T-helper 2 cell treated with Interferon-gamma antibody and Interleukin-4, amounts not matched to agents 100 ng/mL and 5 ng/mL, for 36 hours (primary cell): ENCODE measurements around the gene CEBPB. TPM values are rescaled to one million over a fixed set of nuclear protein-coding genes. Genes with fewer than 3 reads are reported as not detected.

Source experiments
- intact Hi-C: fragments of 100-400 bp; cut with micrococcal nuclease; formaldehyde crosslinking; loops from one replicate; pipeline ENCODE4 v1.15.1; 2023
- total RNA-seq: library from RNA; stranded (reverse); gene quantifications from 2 replicates; pipeline ENCODE4 v1.2.3, GENCODE V29; 2022

The CEBPB gene
- total RNA-seq, 1 donor from 2014 or later, result 19.5 TPM

DNA sequence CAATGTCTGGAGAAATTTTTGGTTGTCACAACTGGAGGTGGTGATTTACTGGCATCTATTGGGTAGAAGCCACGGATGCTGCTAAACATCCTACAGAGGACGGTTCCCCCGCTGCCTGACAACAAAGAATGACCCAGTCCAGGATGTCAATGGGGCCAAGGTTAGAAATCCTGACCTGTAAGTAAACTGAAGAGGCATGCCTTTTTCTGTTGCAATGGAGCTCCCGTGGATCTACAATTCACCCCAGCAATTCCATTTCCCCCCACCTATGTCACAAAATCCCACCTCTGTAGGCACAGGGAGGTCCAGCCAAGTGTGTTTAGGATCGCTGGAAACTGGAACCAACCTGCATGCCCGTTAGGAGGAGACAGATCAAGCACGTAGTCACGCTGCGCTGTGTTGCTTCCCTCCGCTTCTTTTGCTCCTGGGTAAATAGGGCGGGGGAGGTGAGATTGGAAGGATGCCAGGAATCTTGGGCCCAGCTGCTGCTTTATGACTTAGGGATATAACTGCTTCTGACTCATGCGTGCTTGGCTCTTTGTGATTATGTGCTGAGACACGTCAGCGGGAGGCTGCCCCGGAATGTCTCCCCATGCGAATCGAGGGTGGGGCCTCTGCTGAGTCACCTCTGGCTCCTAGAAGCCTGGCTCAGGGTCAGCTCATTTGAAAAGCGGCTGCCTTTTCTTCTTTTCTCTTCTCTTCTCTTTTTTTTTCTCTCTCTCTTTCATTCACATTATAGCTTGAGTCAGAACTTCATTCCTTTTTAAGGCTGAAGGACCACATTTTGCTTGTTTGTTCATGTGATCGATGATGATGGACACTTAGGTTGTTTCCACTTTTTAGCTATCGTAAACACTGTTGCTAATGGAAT, 24.7 kb upstream of the CEBPB start:
- intact Hi-C loops, result loop anchor here (1.0 to 2.0 kb wide), 2 partner anchors 13 to 51 kb away; partner anchors contain the start of gene PEDS1

DNA sequence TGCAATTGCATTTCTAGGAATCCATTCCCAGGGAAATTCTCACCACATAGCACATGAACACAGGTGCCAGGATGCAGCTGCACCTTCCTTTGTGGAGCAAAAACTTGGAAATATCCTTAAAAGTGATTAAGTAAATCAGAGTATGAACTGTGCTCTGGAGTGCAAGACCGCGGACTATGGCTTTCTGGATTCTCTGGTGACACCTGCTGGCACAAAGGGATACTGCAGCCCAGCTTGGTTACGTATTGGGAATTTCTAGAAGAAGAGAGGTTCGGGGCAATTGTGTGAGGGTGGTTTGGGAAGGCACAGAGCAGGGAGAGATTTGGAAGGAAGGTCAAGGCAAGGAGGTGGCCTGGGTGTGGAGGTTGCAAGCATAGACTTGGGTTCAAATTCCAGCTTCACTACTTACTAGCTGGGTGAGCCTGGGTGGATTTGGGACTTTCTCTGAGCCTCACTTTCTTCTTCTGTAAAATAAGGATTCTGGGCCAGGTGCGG, 21.3 kb upstream of the CEBPB start:
- intact Hi-C loops, result loop anchor here (1.0 to 2.0 kb wide), 2 partner anchors 48 to 191 kb away; no protein-coding TSS in a partner anchor

DNA sequence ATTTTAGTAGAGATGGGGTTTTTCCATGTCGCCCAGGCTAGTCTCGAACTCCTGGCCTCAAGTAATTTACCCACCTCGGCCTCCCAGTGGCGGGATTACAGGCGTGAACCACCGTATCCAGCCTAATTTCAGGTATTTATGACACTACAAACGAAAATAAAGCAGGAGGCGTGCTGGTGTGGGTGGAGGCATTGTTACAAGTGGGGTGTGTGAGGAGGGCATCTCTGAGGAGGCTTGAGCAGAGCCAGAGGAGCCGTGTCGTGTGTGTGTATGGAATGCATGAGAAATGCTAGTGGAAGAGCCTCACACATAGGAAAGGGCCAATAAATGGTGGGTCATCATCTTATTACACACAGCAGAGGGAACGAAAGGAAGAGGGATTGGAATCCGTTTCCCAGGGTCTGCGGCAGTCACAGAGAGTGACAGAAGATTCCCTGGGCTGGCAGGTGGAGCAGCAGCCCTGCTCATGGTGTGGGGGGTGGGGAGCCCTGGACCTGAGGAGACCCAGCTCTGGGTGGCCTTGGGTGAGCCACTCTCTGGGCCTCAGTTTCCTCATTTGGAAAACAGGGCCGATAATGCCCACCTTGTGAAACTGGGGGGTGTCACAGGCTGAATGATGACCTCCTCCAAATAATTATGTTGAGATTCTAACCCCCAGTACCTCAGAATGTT, 19.9 kb upstream of the CEBPB start:
- intact Hi-C loops, result no loop called here

DNA sequence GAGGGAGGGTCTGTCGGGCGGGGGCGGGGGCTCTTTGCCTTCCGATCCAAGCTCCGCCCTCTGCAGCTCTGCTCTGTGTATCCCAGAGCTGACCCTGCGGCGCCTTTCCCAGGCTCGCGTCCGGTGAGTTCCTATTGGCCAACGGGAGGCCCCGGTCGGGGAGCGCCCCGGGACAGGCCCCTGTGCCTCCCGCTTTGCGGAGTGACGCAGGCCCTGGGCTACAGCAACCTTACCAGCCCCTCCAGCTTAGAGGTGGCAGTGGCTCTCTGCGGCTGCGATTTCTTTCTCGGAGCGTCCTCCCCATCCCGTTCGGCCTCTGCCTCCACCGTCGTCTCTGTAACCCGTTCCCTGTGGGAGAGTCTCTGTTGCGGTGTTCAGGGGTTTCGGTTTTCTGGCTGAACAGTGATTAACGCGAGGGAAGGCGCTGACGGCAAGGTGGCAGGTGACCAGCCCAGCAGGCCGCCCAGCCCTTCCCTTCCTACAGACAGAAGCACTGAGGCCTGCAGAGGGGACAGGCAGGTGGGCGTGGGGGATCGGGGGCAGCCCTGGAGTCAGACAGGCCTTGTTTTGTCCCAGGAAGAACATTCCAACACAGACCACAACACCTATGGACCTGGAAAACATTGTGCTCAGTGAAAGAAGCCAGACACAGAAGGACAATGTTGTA, 18.1 kb upstream of the CEBPB start:
- intact Hi-C loops, result no loop called here

DNA sequence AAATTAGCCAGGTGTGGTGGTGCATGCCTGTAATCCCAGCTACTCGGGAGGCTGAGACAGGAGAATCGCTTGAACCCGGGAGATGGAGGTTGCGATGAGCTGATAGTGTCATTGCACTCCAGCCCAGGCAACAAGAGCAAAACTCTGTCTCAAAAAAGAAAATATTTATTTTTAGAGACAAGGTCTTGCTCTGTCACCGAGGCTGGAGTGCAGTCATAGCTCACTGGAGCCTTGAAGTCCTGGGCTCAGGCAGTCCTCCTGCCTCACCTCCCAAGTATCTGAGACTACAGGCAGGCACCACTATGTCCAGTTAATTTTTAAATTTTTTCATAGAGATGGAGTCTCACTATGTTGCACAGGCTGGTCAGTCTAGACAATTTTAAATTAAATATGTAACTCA, 16.2 kb upstream of the CEBPB start:
- intact Hi-C loops, result no loop called here

DNA sequence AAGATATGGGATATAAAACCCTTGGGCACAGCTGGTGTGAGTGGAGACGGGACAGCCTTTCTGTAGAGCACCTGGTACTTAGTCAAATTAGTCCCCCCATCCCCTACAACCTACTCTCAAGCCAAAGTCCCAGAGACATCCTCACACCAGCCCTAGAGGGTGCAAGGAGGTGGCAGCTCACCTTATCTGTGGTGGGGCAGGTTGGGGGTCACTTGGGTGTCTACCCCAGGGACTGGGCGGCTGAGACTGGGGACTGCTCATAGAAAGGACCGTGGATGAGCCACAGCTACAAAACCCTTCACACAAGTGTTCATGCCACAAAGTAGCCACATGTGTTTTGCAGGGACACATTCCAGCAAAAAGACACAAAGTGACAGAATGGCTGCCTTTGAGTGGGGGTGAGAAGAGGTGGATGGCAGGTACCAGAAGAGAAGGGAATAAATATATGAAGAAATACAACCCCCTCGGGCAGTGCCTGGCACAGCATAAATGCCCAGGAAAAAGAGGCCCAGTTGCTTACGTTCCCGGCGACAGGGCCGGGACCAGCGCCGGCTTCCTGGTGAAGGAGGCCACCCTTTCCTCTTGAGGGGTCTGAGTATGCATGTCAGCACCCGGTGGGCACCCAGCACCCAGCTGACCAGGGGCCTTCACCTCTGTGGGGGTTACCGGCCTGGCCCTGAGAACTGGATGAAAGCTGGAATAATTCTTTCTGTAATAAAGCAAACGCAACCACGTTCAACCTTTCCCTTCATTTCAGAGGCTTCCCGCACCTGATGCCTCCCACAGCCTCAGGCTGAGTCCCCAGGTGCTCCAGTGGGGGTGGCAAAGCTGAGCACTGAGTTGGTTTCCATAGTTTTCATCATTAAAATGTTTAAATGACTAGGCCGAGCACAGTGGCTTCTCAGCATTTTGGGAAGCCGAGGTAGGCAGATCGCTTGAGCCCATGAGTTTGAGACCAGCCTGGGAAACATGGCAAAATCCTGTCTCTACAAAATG, 14.4 kb upstream of the CEBPB start:
- intact Hi-C loops, result no loop called here

DNA sequence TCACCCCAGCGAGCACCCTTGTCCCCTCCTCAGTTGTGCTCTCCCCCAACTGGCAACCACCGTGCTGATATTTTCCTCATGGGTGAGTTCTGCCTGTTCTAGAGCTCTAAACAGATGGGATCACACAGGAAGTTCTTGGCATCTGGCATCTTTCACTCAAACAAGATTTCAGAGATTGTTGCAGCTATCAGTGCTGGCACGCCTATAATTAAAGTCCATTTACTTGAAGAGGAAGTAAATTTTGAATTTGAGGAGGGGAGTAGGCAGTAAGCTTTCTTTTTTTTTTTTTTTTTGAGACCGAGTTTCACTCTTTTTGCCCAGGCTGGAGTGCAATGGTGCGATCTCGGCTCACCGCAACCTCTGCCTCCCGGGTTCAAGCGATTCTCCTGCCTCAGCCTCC, 12.0 kb upstream of the CEBPB start:
- intact Hi-C loops, result loop anchor here (2.0 kb wide), 1 partner anchor 58 kb away; no protein-coding TSS in a partner anchor

DNA sequence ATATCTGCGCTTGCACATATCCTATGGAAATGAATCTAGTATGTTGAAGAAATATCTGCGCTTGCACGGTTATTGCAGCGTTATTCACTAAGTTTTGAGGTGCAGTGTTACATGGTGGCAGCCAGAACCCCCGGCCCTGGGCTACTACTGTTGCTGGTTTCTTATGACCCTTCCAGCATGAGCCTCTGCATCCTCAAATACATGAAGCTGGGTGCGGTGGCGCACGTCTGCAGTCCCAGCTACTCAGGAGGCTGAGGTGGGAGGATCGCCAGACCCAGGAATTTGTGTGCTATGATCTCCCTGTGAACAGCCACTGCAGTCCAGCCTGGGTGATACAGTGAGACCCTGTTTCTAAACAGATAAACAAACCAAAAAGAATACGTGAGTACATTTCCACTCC, 9.3 kb upstream of the CEBPB start:
- intact Hi-C loops, result no loop called here

DNA sequence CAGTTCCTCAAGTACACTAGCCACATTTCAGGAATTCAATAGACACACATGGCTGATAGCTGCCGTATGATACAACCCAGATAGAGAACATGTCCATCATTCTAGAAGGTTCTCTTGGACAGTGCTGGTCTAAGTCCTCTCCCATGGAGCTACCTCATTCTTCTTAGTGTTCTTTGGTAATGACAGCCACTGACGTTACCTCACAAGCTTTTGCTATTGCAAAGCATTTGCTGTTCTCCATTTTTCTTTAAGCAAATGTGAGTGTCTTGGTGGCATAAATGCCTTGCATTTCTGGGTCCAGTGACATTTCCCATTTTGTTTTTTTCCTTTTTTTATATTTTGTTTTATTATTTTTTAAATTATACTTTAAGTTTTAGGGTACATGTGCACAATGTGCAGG, 8.3 kb upstream of the CEBPB start:
- intact Hi-C loops, result no loop called here

DNA sequence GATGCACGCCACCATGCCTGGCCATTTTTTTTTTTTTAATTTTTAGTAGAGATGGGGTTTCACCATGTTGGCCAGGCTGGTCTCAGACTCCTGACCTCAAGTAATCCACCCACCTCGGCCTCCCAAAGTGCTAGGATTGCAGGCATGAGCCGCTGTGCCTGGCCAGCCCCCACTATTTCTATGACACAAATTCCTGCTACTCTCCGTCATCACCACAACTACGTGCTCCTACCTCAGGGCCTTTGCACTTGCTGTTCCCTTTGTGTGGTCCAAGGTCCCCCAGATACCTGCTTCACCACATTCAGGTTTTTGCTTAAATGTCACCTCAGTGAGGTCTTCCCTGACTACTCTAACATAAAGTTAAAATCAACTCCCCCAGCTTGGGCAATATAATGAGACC, 5.2 kb upstream of the CEBPB start:
- intact Hi-C loops, result loop anchor here (5.0 kb wide), 1 partner anchor 452 kb away; no protein-coding TSS in a partner anchor

DNA sequence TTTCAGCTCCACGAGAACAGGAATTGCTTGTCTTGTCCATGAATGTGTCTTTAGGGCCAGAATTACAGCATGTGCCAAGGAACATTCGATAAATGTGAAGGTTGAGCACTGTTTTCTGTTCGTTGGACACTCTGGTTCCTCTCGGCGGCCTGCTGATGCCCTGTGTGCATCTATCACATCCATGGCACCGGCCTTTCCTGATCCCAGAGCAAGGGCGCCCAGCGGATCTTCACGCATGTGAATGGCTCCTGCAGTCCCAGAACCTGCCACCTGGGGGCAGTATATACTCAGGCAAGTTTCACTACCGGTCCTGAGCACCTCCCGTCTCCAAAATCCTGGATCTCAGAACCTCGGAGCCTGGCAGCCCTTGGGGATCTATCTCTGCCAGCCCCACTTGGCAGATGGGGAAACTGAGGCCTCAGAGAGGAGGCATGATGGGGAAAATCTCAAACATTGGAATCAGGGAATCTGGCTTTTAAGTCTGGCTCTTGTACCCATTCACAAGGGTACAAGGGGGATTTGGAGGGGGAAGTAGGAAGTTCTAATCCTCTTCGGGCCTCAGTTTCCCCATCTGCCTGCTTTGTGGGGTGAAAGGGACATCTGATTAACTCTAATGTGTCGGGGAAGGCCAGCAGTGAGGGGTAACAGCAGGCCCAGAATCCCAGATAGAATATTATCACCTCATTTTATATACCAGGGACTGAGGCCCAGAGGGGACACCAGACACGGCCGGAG, 4.3 kb upstream of the CEBPB start:
- intact Hi-C loops, result loop anchor here (1.0 to 5.0 kb wide), 4 partner anchors 274 to 451 kb away; no protein-coding TSS in a partner anchor

DNA sequence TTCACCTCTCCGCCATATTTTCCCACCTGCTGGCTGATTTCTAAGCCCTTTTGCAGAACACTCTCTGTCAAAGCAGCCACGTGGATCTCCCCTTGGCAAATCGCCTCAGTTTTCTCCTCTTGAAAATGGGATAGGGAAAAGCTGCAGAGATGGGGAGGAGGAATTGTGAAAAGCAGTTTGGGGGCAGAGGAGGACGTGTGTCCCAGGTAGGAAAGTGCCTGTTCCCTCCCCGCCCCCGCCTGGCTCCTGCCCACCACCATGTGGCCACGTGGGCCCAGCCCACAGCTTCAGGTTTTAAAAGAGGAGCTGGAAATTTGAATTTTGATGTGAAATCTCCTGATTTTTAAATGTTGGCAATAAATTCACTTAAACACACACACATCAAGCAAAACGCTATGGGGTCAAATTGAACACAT, 3.6 kb upstream of the CEBPB start:
- intact Hi-C loops, result loop anchor here (1.0 to 5.0 kb wide), 4 partner anchors 273 to 450 kb away; no protein-coding TSS in a partner anchor

DNA sequence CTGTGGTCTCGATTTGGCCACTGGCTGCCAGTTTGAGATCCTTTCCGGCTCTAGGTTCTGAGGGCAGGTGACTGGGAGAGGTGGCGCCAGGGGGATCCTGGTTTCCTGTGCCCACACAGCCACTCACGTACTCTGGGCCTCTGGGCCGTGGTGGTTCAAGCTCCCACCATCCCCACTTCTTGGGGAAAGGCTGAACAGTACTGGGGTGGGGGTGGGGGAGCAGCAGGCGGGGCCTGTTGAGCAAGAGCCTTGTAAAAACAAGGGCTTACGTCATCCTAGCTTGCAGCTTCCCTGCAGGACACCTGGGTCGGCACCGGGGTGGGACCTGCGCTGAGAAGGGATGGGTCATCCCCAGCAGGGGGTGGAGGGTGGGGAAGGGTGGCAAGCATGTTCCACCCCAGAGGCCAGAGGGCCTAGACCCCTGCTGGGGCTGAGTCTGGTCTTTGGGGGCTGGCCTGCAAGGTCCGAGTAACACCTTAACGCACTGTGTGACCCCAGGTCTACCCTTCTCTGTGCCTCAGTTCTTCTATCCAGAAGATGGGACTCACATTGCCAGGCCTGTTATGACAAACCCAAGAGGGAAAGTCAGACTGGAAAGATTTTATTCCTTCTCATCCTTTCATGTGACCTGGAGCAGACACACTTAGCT, 3.1 kb upstream of the CEBPB start:
- intact Hi-C loops, result loop anchor here (2.0 to 5.0 kb wide), 2 partner anchors 389 to 450 kb away; no protein-coding TSS in a partner anchor

DNA sequence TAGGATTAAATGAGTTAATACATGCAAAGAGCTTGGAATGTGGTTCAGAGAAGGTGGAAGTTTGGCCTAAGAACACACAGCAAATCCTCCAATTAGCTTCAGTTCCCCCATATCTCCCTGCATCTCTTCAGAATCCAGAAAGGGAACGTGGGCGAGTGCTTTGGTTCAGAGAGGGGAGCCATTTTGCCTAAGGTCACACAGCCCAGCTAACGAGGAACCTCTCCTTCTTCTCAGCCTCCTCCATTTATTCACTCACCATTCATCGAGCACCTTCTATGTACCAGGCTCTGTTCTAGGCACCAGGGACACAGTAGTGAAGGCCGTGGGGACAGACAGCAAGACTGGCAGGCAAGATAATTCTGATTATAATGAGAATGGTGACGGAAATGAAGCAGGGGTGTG, 2.3 kb upstream of the CEBPB start:
- intact Hi-C loops, result loop anchor here (5.0 kb wide), 1 partner anchor 449 kb away; no protein-coding TSS in a partner anchor

DNA sequence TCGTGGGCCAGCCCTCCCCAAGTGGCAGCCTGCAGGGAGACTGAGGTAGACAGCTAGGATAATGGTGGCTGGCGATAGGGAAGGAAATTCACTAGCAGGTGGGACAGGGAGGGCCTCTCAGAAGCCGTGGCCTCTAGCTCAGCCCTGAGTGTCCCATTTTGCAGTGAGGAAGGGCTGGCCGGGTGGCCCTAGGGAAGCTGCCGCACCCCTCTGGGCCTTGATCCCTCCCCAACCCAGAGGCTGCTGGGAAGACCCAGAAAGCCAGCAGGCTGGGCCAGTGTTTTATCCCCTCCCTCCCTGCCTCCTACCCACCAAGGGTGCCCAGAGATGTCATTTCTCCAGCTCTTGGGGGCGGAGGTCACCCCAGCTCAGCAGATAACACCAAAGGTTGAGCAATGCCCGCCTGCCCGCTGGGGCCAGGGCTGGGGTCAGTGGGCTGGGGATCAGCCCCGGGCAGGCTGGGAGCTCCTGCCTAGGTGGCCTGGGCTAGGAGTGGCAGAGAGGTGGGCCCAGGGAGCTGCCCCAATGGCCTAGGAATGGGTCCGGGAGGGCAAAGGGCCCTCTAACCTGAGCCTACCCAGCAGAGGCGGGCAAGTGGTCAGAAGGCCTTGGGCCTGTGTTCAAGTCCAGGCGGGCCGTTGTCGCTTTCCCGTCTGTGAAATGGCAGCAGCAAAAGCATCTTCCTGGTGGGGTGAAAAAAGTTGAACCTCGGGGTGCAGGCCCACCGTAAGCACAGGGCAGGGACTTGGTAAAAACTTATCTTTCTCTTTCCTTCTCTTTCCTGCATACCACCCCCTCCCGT, 1.6 kb upstream of the CEBPB start:
- intact Hi-C loops, result loop anchor here (5.0 kb wide), 1 partner anchor 448 kb away; no protein-coding TSS in a partner anchor

DNA sequence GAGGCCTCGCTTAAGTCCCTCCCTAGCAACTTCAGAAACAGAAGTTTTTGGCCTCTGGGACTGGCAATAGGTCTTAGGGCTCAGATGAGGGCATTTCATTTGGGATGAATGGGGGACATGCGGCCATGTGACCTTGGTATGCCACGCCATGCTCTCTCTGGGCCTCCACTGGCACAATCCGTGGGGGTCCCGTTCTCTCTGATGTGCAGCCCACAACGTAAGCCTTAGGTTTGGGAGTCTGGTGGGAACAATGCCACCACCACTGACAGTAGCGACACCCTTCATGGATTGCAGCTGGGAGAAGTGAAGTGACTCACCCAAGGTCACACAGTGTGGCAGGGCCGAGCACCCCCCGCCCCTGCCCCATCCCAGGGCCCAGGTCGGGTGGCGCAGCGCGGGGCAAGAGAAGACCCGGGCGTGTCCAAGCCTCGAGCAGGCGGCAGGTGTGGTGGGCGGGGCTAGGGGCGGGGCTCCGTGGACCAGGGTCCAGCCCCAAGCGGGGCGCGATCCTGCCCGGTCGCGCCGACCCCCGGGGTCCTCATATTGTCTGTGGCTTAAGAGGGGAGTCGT, 864 bp upstream of the CEBPB start:
- intact Hi-C loops, result loop anchor here (1.0 to 5.0 kb wide), 6 partner anchors 77 to 543 kb away; partner anchors contain the start of genes PARD6B and UBE2V1

DNA sequence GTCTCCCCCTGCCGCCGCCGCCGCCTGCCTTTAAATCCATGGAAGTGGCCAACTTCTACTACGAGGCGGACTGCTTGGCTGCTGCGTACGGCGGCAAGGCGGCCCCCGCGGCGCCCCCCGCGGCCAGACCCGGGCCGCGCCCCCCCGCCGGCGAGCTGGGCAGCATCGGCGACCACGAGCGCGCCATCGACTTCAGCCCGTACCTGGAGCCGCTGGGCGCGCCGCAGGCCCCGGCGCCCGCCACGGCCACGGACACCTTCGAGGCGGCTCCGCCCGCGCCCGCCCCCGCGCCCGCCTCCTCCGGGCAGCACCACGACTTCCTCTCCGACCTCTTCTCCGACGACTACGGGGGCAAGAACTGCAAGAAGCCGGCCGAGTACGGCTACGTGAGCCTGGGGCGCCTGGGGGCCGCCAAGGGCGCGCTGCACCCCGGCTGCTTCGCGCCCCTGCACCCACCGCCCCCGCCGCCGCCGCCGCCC, 474 bp downstream of the CEBPB start:
- intact Hi-C loops, result loop anchor here (1.0 to 5.0 kb wide), 4 partner anchors 78 to 541 kb away; partner anchors contain the start of genes PARD6B, PTPN1 and UBE2V1
